ENCODE data around the gene ADRA2C.

GRCh38 chr4:3762264-3762663 is 3.9 kb upstream of the ADRA2C start:
- TF ChIP-seq CTCF (conservative IDR thresholded peaks at IDR 0.05) (no peak), EZH2 (IDR thresholded peaks at IDR 0.05; ENCODE audit: low read depth) (no peak)
